Activated CD8-positive, alpha-beta memory T cell treated with anti-CD3 and anti-CD28 coated beads, Interleukin-2, amount 50 U/mL, for 48 hours (primary cell): Measurements from ENCODE around the gene PARN.
"Not testable (repeated sequence)": the region's sequence is repeated elsewhere in the genome, so short reads cannot be mapped to it uniquely, and the experiment has no call there.

ENCODE experiments used
- DNase-seq: peaks from one replicate; pipeline ENCODE4 v3.0.0-alpha.2; 2020

Gene PARN

GRCh38 chr16:14629919-14630619 is at the start of gene PARN:
Gene PARN (minus strand): TSS chr16:14630260. CDS start chr16:14630125, 135 bp downstream.
- peak; percentile 99 for DNase-seq

GRCh38 chr16:14678748-14679497 is 48.9 kb upstream of the PARN start:
- DNase-seq, result no peak

- no peak for DNase-seq
These were observed 47.6 kb upstream of the PARN start for GRCh38 chr16:14677627-14678026.

- no peak for DNase-seq
These were observed 46.6 kb upstream of the PARN start for GRCh38 chr16:14676633-14677032.

- DNase-seq, result no peak
These were observed 42.4 kb upstream of the PARN start for GRCh38 chr16:14672403-14672971.

GRCh38 chr16:14669776-14670175 is 39.7 kb upstream of the PARN start:
- DNase-seq, result no peak

- no peak for DNase-seq
These were observed 38.6 kb upstream of the PARN start for GRCh38 chr16:14668556-14669223.

GRCh38 chr16:14667347-14668266 is 37.5 kb upstream of the PARN start:
- DNase-seq, result no peak

- no peak for DNase-seq
These were observed 28.0 kb upstream of the PARN start for GRCh38 chr16:14658063-14658462.

GRCh38 chr16:14652726-14653125 is 22.7 kb upstream of the PARN start:
- no peak for DNase-seq

GRCh38 chr16:14650629-14651028 is 20.6 kb upstream of the PARN start:
- no peak for DNase-seq

GRCh38 chr16:14649816-14650215 is 19.8 kb upstream of the PARN start:
- DNase-seq, result no peak

GRCh38 chr16:14641926-14642325 is 11.9 kb upstream of the PARN start:
- DNase-seq, result no peak

- DNase-seq, result no peak
These were observed 11.1 kb upstream of the PARN start for GRCh38 chr16:14641206-14641605.

GRCh38 chr16:14640538-14640937 is 10.5 kb upstream of the PARN start:
- no peak for DNase-seq

GRCh38 chr16:14636951-14637240 is 6.8 kb upstream of the PARN start:
- not testable (repeated sequence) for DNase-seq

- not testable (repeated sequence) for DNase-seq
These were observed 6.3 kb upstream of the PARN start for GRCh38 chr16:14636179-14636950.

GRCh38 chr16:14635395-14636165 is 5.5 kb upstream of the PARN start:
- DNase-seq, result no peak

- DNase-seq, result no peak
These were observed 4.3 kb upstream of the PARN start for GRCh38 chr16:14634389-14634725.

- peak; percentile 99 for DNase-seq
These were observed 2.9 kb upstream of the PARN start, which contains the start of gene BFAR for GRCh38 chr16:14632693-14633569. Gene BFAR (plus strand): TSS chr16:14632951. CDS start chr16:14644347, 11,396 bp downstream.
